GM12878 (cell line): ENCODE measurements around the gene BMP8B. TPM values are rescaled to one million over a fixed set of nuclear protein-coding genes. Genes with fewer than 3 reads are reported as not detected.

Source experiments
- ATAC-seq: fragments of 200-7000 bp; cut with Tn5 transposase; 3 replicates; pipeline ENCODE4 v1.9.1; 2020; ENCODE audit warnings: mild to moderate bottlenecking, moderate library complexity
- BruUV-seq: library from RNA; stranded (reverse); fragments of 400-500 nt; replicated peaks from 2 replicates; lab custom pipeline; 2021; lab: Mats Ljungman, UMichigan
- CTCF ChIA-PET: fragments of 300-600 bp; sonication (Branson Sonifier 250); formaldehyde crosslinking; extraction: SDS; loops from one replicate; lab custom pipeline; 2021; ENCODE audit warnings: inconsistent platforms; lab: Yijun Ruan, JAX
- POLR2A ChIA-PET: fragments of 350-600 bp; formaldehyde crosslinking; extraction: SDS; loops from one replicate; lab custom pipeline; 2021; ENCODE audit warnings: inconsistent platforms; lab: Charles Lee
- RAD21 ChIA-PET: fragments of 300-600 bp; sonication (Branson Sonifier 250); formaldehyde crosslinking; loops from one replicate; lab custom pipeline; 2023; ENCODE audit warnings: antibody characterized with exemption; ENCODE audit not compliant: unreplicated experiment; lab: Charles Lee
- SMC1A ChIA-PET: fragments of 300-600 bp; sonication (Branson Sonifier 250); formaldehyde crosslinking; loops from one replicate; lab custom pipeline; 2023; ENCODE audit not compliant: unreplicated experiment, uncharacterized antibody; lab: Charles Lee
- DNase-seq: peaks from one replicate; pipeline ENCODE4 v3.0.0-alpha.2; 2011; ENCODE audit warnings: low read depth, low spot score
- FAIRE-seq: peaks from 3 replicates; lab custom pipeline; 2011; peaks lifted over from hg19 to GRCh38; lab: Jason Lieb, UNC
- H2AFZ ChIP-seq: 2 replicates; pipeline ENCODE4 v1.6.0; 2011; ENCODE audit warnings: low read depth, low read length, control low read depth; ENCODE audit not compliant: control insufficient read depth
- H3K27ac ChIP-seq: 2 replicates; pipeline ENCODE4 v1.5.1; 2011; ENCODE audit warnings: control low read depth; ENCODE audit not compliant: control insufficient read depth, insufficient read depth
- H3K27me3 ChIP-seq, 2 experiments: replicated peaks in 1 of 2; 2 replicates each; pipeline versions ENCODE4 v1.6.0 to v1.6.1; 2011; ENCODE audit warnings: low read length in 1 of 2; ENCODE audit not compliant: control insufficient read depth in 2 of 2, insufficient read depth in 2 of 2
- H3K36me3 ChIP-seq, 2 experiments: 2 replicates each; pipeline ENCODE4 v1.5.1; 2011; ENCODE audit warnings: low read length in 1 of 2; ENCODE audit not compliant: control insufficient read depth in 2 of 2, insufficient read depth in 2 of 2
- H3K4me1 ChIP-seq: 2 replicates; pipeline ENCODE4 v1.6.1; 2011; ENCODE audit warnings: mild to moderate bottlenecking, low read length, moderate library complexity, mixed read lengths; ENCODE audit not compliant: control insufficient read depth, insufficient read depth
- H3K4me2 ChIP-seq: 2 replicates; pipeline ENCODE4 v1.6.0; 2011; ENCODE audit warnings: control low read depth; ENCODE audit not compliant: control insufficient read depth, insufficient read depth
- H3K4me3 ChIP-seq: fragments of 200-600 bp; sonication (generic); 2 replicates; pipeline ENCODE4 v1.5.1; 2016
- H3K79me2 ChIP-seq: 2 replicates; pipeline ENCODE4 v1.6.0; 2011; ENCODE audit warnings: low read length; ENCODE audit not compliant: control insufficient read depth, insufficient read depth
- H3K9ac ChIP-seq: 2 replicates; pipeline ENCODE4 v1.8.0; 2011; ENCODE audit warnings: low read length, control low read depth, mixed read lengths; ENCODE audit not compliant: control insufficient read depth, insufficient read depth
- H3K9me3 ChIP-seq: replicated peaks from 3 replicates; pipeline ENCODE4 v1.5.1; 2011; ENCODE audit warnings: mild to moderate bottlenecking, low read length; ENCODE audit not compliant: control insufficient read depth, insufficient read depth
- H4K20me1 ChIP-seq: 2 replicates; pipeline ENCODE4 v1.6.0; 2011; ENCODE audit not compliant: control insufficient read depth, insufficient read depth
- CUX1 ChIP-seq: IDR thresholded peaks from 2 replicates; pipeline ENCODE4 v1.6.1; 2012; ENCODE audit warnings: improper control_type of control experiment, low read depth, low read length; ENCODE audit not compliant: insufficient replicate concordance
- EED ChIP-seq: sonication (generic); IDR thresholded peaks from 2 replicates; pipeline ENCODE4 v1.6.1; 2016; ENCODE audit warnings: antibody characterized with exemption, low read depth
- ELK1 ChIP-seq: IDR thresholded peaks from 2 replicates; pipeline ENCODE4 v1.6.1; 2012; ENCODE audit warnings: low read depth, low read length, improper control_type of control experiment
- FOXM1 ChIP-seq: IDR thresholded peaks from 2 replicates; pipeline ENCODE4 v1.6.1; 2012; ENCODE audit warnings: low read depth, mild to moderate bottlenecking, inconsistent platforms, low read length, moderate library complexity
- HDGF ChIP-seq: fragments of 450-650 bp; IDR thresholded peaks from 2 replicates; pipeline ENCODE4 v1.6.1; 2016; ENCODE audit warnings: antibody characterized with exemption
- MTA2 ChIP-seq: fragments of 450-650 bp; IDR thresholded peaks from 2 replicates; pipeline ENCODE4 v1.6.1; 2016; ENCODE audit warnings: low read depth, mild to moderate bottlenecking, moderate library complexity
- MYC ChIP-seq: IDR thresholded peaks from 2 replicates; pipeline ENCODE4 v1.6.1; 2011; ENCODE audit warnings: mild to moderate bottlenecking, low read length, moderate library complexity, inconsistent platforms; ENCODE audit not compliant: insufficient read depth, insufficient replicate concordance, insufficient read length, severe bottlenecking
- NKRF ChIP-seq: fragments of 450-650 bp; conservative IDR thresholded peaks from 2 replicates; pipeline ENCODE4 v1.6.1; 2017; ENCODE audit warnings: mild to moderate bottlenecking, moderate library complexity
- PML ChIP-seq: IDR thresholded peaks from 2 replicates; pipeline ENCODE4 v1.6.1; 2012; ENCODE audit warnings: low read length, inconsistent platforms
- SUZ12 ChIP-seq: fragments of 200-600 bp; sonication (generic); IDR thresholded peaks from one replicate; pipeline ENCODE4 v1.6.1; 2018; ENCODE audit warnings: antibody characterized with exemption, mild to moderate bottlenecking; ENCODE audit not compliant: unreplicated experiment
- WGBS: methylation state at CpG from one replicate; pipeline ENCODE4 v1.1.6; 2016; ENCODE audit warnings: low lambda C conversion rate; ENCODE audit not compliant: insufficient replicate concordance, insufficient coverage; ENCODE audit errors: missing lambda C conversion rate; 5-methylcytosine and 5-hydroxymethylcytosine counted together
- in situ Hi-C: fragments of 300-500 bp; cut with MboI; formaldehyde crosslinking; loops from 9 replicates; pipeline ENCODE4 v1.14.3; 2018; ENCODE audit warnings: mixed read lengths
- intact Hi-C: fragments of 100-400 bp; cut with micrococcal nuclease; formaldehyde crosslinking; loops from one replicate; pipeline ENCODE4 v1.14.2; 2022; ENCODE audit not compliant: unreplicated experiment
- polyA plus RNA-seq, 11 experiments: library from polyadenylated mRNA; depleted of rRNA in 4 of 11; unstranded in 6 of 11; stranded (reverse) in 5 of 11; fragments of >200 nt; fragmentation: Nextera tagmentation in 4 of 11; fragmentation: Illumina TruSeq in 1 of 11; extraction: Ambion mirVana in 4 of 11; extraction: Trizol in 1 of 11; gene quantifications; 1 replicate in 1 of 11; 2 replicates in 10 of 11; pipeline versions ENCODE4 v1.2.1 to v1.2.3, GENCODE V29; 2011 to 2016; ENCODE audit warnings: inconsistent platforms in 2 of 11, missing spikeins in 2 of 11, low read depth in 1 of 11
- total RNA-seq, 4 experiments: library from RNA; depleted of rRNA in 3 of 4; stranded (reverse); fragments of >200 nt in 3 of 4; fragmentation: Illumina TruSeq in 1 of 4; extraction: Trizol in 1 of 4; gene quantifications; 2 replicates each; pipeline versions ENCODE4 v1.2.1 to v1.2.3, GENCODE V29; 2013 to 2021

Gene BMP8B
- total and polyA plus RNA-seq, 10 of the 15 experiments (the other 5 are each of a cell fraction or from before 2014, with no cell fraction given), result 0.09 to 1.2 (median 0.52) TPM

GRCh38 chr1:39835935-39836594, 47.4 kb upstream of the BMP8B start:
- WGBS, result over 99% methylated on average over 7 of the region's 7 CpGs
- BruUV-seq, result no TSS peak
- H3K27me3 ChIP-seq, result no peaks in the 10 kb centered on the region
- TF ChIP-seq FOXM1, result no peak
- no peak for TF ChIP-seq MTA2
- no peak for TF ChIP-seq NKRF
- no peak for TF ChIP-seq ELK1
- TF ChIP-seq EED, result no peak
- no peak for TF ChIP-seq CUX1
- TF ChIP-seq HDGF, result no peak
- no peak for TF ChIP-seq SUZ12
- TF ChIP-seq MYC, result no peak
- no peak for TF ChIP-seq PML

More at GRCh38 chr1:39835935-39836594, 47.4 kb upstream of the BMP8B start:
- no peaks in the 10 kb centered on the region for H3K9me3 ChIP-seq
- ATAC-seq, result no peak
- no peak overlapping the region for H3K4me2 ChIP-seq
- no peak overlapping the region for H2AFZ ChIP-seq
- in situ Hi-C loops, result no loop called here
- RAD21 ChIA-PET, result interaction anchor here (1.0 to 1.1 kb wide), 2 partner anchors 58 to 136 kb away, joined by 3 read pairs; no protein-coding TSS in a partner anchor
- H3K36me3 ChIP-seq, result peaks cover 0 to 14% of the 10 kb centered on the region in 2 experiments
- POLR2A ChIA-PET, result interaction anchor here (2.1 kb wide), 1 partner anchor 10 kb away, joined by 7 read pairs; no protein-coding TSS in a partner anchor
- no peak for DNase-seq
- no peaks in the 10 kb centered on the region for H3K4me1 ChIP-seq
- no peak overlapping the region for H3K9ac ChIP-seq
- H3K4me3 ChIP-seq, result no peak overlapping the region
- CTCF ChIA-PET, result interaction anchor here (1.0 to 1.7 kb wide), 4 partner anchors 19 to 138 kb away, joined by 4 to 10 read pairs (median 5); partner anchors contain the start of gene MYCL
- no peaks in the 10 kb centered on the region for H3K79me2 ChIP-seq
- no peak for FAIRE-seq
- SMC1A ChIA-PET, result interaction anchor here (0.6 to 1.8 kb wide), 9 partner anchors 8 to 1176 kb away, joined by 3 to 9 read pairs (median 4); no protein-coding TSS in a partner anchor
- no peaks in the 10 kb centered on the region for H4K20me1 ChIP-seq
- intact Hi-C loops, result no loop called here
- no peak overlapping the region for H3K27ac ChIP-seq
